Stimulated activated CD8-positive, alpha-beta memory T cell treated with anti-CD3 and anti-CD28 coated beads, Interleukin-7, amount 100 ng/mL, for 24 hours (primary cell): Measurements from ENCODE around the gene CDYL2.
"Not testable (repeated sequence)": the region's sequence is repeated elsewhere in the genome, so short reads cannot be mapped to it uniquely, and the experiment has no call there.

ENCODE experiments used
- DNase-seq: peaks from one replicate; pipeline ENCODE4 v3.0.0-alpha.2; 2020; ENCODE audit warnings: low read depth

The CDYL2 gene

DNA sequence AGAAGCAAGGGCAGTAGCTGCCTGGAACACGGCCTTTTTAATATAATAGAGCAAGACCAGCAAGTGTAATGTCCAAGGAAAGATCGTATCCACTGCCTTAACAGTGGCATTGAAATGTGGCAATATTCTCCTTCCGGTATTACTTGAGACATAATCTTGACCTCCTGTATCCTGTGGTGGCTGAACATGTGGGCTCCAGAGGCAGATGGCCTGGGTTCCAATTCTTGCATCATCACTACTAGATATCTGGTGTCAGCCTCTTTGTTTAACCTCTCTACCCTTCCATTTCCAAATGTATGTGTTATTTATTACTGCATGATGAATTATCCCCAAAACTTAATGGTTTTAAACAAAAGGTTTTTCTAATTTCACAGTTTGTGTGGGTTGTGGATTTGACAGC is 3.5 kb upstream of the CDYL2 start:
- DNase-seq, result no peak

DNA sequence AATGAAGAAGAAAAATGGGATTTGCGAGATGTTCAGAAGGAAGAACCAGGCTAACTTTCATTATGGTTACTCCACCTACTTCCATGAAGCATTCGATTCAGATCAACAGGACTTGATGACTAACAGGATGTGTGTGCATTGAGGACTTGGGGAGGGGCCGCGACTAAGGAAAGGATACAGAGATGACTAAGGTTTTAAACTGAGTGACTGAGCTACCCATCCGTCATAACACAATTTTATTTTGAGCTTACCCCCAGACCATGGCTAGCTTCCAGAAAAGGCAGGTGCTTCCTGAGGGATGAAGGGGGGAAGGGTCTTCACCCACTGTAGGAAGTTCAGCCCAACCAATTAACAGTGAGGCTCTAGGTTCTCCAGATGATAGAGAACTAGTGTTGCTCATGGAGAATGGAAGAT is 2.5 kb upstream of the CDYL2 start:
- DNase-seq, result peak; percentile 24

DNA sequence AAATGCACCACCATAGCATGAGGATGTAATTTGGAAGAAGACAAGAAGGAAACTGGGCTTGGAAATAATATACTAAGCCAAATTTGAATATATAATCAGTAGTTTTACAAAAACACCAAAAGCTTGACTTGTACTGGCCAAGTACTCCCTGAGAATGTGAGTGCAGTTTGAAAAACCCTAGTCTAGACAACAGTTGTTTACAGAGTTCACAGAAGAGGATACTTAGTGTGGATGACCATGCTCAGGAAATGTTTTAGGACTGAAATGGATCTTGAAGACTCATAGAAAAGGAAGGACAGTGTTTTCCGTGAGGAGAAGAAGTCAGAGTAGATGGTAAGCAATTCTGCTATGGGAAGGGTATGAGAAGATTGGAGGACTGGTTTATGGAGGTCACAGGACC is 1.9 kb upstream of the CDYL2 start:
- no peak for DNase-seq

DNA sequence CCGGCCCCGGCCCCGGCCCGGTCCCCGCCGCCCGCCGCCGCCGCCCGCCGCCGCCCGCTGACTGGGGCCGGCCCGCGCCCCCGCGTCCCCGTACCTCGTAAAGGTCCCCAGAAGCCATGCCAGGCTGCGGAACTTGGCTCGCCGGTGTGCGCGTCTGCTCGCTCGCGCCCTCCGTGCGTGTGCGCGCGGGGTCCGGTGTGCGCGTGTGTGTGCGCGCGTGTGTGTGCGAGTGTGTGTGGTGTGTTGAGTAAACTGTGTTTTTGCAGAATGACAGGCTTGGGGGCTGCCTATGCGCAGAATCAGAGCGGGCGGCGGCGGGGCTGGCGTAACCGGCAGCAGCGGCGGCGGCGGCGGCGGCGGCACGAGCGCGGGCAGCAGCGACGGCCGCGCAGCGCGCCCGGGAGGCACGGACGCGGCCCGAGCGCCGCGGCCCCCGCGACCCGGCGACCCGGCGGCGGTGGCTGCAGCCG is 307 bp downstream of the CDYL2 start:
- peak; percentile 16 for DNase-seq

DNA sequence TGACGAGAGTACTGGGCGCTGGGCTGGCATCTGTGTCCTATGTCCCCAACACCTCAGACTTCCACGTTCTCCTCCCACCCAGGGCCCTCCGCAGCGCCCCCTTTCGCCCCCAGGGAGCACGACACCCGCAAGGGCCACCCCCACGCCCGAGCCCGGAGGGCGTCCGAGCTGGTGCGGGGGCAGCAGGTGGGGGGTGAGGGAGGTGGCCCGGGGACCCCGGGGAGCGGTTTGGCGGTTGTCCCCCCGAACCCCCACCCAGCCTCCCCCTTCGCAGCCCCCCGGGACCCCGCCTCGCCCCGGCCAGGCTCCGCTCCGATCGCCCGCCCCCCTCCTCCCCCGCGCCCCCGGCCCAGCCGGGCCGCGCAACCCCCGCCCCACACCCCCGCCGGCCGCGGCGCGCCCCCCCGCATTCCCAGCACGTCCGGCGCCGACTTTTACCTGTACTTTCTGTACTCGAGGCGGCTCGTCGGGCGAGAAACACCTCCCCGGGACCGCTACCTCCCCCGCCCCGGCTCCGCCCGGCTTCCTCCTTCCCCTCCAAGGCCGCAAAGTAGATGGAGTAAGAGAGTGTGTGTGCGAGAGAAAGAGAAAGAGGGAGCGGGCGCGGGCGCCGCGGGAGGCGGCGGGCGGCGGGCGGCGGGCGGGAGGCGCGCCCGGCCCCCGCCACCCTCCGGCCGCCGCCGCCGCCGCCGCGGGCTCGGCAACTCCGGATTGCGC is 901 bp downstream of the CDYL2 start:
- DNase-seq, result no peak

GRCh38 chr16:80802902-80803301 is 1.5 kb downstream of the CDYL2 start:
- no peak for DNase-seq

GRCh38 chr16:80802138-80802537 is 2.3 kb downstream of the CDYL2 start:
- DNase-seq, result no peak

DNA sequence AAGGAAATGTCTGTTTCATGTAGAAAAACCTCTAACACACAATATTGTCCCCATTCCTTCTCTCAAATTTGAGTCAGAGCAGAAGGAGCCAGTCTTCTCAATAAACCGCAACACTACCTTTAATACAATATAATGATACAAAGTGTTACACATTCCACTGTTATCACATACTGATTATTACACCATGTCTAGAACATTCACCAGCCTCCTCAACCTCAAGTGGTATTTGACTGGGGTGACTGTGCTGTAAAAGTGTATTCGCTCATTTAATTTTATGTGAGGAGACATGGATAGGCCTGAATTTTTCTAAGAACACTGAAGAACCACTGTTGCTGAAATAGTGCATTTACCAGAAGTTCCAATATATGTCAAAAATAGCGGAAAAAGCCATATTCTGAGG is 10.3 kb downstream of the CDYL2 start:
- DNase-seq, result no peak

DNA sequence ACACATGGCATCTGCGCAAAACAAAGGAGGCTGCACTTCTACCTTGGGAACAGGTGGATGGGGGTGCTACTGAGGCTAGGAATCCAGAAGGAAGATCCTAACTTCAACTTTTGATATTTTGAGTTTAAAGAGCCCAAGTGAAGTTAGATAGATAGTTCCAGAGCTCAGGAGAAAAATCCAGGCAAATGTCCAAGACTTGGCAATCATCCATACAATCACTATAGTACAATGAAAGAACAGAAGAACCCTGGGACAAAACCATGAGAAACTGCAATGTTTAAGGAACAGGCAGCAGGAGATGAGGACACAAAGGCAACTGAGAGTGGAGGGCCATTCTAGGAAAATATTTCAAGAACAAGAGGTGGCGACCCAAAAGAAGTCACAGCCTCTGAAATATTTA is 12.4 kb downstream of the CDYL2 start:
- no peak for DNase-seq

DNA sequence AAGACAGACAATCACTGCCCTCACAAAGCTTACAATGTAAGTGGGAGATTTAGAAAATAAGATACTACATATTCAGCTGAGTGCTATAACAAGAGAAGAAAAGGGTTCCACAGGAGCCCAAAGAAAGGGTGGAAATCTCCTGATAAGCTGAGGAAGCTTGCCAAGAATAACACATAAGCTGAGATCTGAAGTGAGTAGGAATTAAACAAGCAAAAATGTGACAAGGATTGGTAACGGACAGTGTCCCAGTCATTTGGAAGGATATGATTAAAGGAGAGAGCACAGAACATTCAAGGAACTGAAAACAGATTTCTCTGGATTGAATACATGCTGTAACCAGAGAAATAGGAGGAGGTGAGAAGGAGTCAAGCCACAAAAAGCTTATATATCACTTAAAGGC is 13.0 kb downstream of the CDYL2 start:
- no peak for DNase-seq

DNA sequence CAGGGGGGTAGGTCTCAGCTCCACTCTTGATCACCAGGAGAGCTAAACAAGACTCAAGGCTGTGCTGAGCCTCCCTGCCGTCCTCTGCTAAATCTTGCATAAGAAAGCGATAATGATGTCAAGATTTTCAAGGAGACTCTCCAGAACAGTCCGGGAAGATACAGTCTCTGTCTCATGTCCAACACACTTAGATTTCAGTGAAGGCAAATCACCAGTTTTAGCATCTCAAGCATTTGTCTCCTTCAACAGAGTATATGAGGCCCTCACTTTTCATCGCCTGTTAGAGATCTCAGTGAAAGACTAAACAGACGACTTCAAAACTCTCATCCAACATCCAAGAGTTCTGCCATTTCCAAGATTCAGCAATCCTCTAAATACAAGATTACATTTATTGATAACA is 13.6 kb downstream of the CDYL2 start:
- no peak for DNase-seq

DNA sequence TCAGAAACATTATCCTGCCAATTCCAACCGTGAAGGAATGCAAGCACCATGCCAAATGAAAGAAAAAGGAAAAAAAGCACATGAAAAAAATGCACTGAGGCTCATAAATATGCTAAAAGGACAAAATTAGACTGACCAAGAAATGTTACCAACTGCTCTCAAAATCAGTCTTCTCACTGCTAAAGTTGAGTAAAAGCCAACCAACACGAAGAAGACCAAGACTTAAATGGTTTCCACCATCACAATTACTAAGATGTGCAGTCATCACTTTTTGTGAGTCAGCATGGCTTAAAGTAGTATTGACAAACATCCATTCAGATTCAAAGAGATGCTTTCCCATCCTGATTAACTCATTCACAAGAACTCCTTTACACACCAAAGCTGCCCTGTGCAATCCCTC is 16.4 kb downstream of the CDYL2 start:
- no peak for DNase-seq

- not testable (repeated sequence) for DNase-seq
Measured at GRCh38 chr16:80786561-80786960, 17.8 kb downstream of the CDYL2 start.

GRCh38 chr16:80784951-80785350 is 19.4 kb downstream of the CDYL2 start:
- no peak for DNase-seq

DNA sequence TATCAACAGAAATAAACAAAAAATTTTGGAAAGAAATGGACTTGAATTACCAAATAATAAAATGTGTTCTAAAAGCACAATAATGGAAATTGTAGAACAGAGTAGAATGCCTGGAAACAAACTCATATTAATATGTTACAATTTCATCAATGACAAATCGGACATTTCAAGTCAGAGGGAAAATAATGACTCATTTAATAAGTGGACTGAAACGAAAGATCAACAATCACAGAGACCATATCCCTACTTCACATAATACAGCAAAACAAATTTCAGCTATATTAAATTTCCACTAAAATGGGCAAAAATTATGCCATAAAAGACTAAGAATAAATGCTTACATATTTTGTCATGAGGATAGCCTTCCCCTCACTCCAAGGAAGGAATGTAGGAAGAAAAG is 25.7 kb downstream of the CDYL2 start:
- no peak for DNase-seq

DNA sequence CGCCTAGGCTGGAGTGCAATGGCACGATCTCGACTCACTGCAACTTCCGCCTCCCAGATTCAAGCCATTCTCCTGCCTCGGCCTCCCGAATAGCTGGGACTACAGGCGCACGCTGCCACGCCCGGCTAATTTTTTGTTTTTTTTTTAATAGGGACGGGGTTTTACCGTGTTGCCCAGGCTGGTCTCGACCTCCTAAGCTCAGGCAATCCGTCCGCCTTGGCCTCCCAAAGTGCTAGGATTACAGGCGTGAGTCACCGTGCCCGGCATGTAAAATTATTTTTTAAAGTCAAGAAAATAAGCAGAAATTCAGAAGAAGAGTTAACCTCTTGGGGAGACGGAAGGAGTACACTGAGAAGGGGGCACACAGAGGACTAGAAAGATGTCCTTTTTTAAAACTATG is 27.5 kb downstream of the CDYL2 start:
- no peak for DNase-seq

GRCh38 chr16:80775450-80775849 is 28.9 kb downstream of the CDYL2 start:
- no peak for DNase-seq

DNA sequence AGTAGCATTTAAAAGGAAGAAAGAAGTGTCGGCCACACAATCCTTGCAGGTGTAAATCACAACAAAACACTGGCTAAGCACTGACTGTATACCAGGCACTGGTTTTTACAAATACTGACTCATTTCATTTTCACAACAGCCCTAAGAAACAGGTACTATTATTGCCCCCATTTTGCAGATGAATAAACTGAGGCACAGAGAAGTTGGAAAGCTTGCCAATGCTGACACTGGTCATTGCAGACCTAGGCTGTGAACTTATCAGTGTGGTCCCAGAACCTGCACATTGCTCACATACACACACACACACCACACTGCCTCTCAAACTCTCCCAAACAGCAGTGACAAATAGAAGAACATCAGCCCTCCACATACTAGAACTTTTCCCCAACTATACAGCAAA is 37.6 kb downstream of the CDYL2 start:
- DNase-seq, result no peak

- no peak for DNase-seq
Measured at GRCh38 chr16:80759419-80760162, 44.8 kb downstream of the CDYL2 start.

DNA sequence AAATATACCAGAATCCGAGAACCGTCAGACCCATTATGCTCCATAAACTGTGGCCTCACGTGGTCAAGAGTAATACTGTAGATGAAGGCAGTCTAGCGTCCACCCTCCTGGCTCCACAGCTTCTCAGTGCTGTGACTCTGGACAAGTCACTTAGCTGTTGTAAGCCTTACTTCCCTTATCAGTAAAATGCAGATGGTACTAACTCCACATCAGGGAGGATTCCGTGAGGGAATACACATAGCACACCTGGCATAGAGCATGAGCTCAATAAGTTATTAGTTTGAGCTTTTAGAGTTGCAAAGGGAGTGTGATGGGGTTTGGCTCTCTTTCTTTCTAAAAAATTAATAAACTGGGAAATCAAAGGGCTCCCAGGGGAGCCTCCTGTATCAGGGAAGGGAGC is 49.9 kb downstream of the CDYL2 start:
- no peak for DNase-seq

GRCh38 chr16:80752541-80752940 is 51.9 kb downstream of the CDYL2 start:
- DNase-seq, result no peak

- DNase-seq, result no peak
Measured at GRCh38 chr16:80751167-80751566, 53.2 kb downstream of the CDYL2 start.

DNA sequence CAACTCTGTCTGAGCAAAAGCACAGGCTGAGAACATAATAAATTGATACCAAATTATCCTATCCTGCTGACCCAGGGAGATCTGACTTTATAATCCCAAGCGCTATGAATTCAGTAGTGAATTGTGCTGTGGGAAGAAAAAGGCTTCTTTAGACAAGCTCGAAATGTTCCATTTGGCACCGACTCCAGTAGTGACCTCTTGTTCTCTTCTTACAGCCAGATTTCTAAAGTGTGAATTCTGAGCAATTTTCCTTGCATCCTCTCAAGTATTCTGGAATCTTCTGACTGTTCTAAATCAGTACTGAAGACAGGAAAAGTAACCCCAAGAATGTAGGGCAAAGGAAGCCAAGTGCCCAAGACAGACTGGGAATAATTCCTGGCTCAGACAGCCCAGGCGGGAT is 58.2 kb downstream of the CDYL2 start:
- no peak for DNase-seq

- no peak for DNase-seq
Measured at GRCh38 chr16:80744856-80745255, 59.5 kb downstream of the CDYL2 start.
